NCI-H510A (cell line): Measurements from ENCODE around the gene PLCB1.
"Not testable (repeated sequence)": the region's sequence is repeated elsewhere in the genome, so short reads cannot be mapped to it uniquely, and the experiment has no call there.

ENCODE experiments used
- DNase-seq: peaks from one replicate; lab custom pipeline; 2025; lab: John Stamatoyannopoulos, UW

The PLCB1 gene

DNA sequence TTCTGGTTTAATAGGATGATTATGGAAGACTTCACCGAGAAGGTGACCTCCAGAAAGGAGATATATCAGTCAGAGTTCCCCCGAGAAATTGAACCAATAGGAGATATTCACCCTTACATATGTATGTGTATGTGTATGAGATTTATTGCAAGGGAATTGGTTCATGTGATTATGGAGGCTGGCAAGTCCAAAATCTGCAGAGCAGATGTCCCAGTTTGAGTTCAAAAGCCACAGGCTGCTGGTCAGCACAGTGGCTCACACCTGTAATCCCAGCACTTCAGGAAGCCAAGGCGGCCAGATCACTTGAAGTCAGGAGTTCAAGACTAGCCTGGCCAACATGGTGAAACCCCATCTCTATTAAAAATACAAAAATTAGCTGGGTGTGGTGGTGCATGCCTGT lies 702.2 kb downstream of the PLCB1 start:
- DNase-seq: not testable (repeated sequence)

DNA sequence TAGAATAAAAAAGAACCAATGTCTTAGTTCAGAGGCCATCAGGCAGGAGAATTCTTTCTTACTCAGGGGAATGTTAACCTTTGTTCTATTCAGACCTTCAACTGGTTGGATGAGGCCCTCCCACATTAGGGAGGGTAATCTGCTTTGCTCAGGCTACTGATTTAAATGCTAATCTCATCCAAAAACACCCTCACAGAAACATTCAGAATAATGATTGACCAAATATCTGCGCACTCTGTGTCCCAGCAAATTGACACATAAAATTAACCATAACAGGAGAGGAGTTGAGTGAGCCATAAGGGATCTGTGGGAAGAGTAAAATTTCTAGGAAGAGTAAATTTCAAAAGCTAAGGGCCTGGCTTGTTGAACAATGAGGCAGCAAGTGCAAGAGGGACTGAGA lies 702.8 kb downstream of the PLCB1 start:
- DNase-seq: no peak

DNA sequence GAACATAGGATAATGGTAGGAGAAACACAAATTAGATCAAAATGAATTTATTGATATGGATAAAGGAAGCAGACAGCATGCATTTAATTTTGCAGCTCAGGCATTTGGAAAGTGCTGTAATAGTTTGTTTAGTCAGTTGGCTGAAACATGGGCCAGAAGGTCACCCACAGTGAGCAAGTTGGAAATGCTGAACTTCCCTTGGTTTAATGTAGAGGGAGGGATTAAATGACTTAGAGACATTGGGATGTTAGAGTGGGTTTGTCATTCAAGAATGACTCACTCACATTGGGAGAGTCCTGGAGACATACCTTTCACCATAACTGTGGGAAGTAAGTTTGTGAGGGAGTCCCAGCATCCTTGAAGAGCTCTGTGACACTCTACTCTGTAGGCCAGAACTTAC lies 705.3 kb downstream of the PLCB1 start:
- DNase-seq: no peak

DNA sequence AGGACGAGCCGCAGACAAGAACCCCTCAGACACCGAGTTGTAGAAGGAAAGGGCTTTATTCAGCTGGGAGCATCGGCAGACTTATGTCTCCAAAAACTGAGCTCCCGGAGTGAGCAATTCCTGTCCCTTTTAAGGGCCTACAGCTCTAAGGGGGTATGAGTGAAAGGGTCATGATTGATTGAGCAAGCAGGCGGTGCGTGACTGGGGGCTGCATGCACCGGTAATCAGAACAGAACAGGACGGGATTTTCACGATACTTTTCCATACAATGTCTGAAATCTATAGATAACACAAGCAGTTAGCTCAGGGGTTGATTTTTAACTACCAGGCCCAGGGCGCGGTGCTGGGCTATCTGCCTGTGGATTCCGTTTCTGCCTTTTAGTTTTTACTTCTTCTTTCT lies 710.5 kb downstream of the PLCB1 start:
- DNase-seq: no peak

DNA sequence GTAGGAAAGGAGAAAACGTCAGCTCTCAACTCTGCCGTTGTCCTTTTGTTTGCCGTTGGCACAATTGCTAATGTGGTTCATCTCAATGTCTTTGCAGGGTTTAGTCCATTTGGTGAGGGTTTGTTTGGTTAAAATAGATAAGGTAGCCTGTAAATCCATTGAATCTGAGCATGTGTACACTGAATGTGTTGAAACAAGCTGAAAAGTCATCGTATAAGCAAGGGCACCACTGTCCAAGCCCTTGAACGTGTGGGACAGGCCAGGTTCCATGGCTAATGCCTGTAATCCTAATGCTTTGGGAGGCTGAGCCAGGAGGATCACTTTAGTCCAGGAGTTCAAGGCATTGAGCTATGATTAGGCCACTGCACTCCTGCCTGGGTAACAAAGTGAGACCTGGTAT lies 712.1 kb downstream of the PLCB1 start:
- no peak for DNase-seq

DNA sequence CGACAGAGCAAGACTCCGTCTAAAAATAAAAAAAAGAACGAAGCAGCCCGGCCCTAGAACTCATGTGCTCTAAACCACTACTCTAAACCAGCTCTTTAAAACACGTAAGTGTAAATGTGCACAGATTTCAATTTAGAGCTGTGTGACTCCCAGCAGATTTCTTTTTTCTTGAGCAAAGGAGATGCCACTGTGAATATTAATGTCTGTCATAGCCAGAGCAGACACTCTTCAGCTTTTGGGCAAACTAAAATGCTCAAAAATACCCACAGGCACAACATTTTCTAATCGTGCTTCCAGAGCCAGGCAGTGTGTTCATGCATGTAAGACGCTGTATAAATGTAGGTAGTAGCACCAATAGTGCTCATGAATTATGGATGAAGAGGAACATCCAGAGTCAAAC lies 717.9 kb downstream of the PLCB1 start:
- DNase-seq: no peak

DNA sequence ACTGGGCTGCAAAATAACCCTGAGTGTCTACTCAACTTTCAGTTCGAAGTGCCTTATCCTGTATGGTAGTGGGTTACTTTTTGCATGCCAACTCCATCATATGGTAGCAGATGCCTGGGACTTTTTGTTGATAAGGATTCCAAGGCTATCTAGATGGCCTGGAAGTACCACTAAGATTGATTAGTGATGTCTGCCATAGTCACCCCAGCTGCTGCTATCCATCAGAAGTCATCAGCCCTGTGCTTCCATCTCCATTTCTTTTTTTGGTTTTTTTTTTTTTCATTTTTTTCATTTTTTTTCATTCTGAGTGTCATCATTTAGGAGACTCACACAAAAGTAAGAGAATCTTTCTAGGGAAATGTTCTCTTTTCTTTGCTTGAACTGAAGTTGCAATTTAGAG lies 719.4 kb downstream of the PLCB1 start:
- no peak for DNase-seq

DNA sequence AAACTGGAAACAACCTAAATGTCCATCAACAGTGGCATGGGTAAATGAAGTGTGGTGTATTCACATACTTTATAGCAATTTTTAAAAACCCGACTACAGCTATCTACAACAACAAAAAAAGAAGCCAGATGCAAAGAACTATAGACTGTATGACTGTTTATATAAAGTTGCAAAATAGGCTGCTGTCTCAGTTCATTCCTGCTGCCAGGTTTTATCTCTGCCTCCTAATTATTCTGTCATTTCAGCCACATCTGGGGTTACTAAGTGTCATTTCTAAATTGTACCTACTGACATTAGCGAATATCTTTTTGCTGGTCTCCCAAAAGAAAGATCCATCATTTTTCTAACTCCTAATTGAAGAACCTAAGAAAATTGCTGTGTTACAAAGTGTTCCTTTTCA lies 719.9 kb downstream of the PLCB1 start:
- not testable (repeated sequence) for DNase-seq

DNA sequence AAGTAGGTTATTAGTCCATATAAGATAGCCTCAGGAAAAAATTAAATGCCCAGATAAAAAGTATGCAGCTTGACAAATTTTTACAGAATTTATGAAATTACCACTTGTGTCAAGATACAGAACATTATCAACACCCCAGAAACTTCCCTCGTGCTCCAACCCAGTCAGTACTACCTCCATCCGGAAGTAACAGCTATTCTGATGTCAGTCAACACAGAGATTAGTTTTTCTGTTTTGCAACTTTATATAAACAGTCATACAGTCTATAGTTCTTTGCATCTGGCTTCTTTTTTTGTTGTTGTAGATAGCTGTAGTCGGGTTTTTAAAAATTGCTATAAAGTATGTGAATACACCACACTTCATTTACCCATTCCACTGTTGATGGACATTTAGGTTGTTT lies 721.1 kb downstream of the PLCB1 start:
- not testable (repeated sequence) for DNase-seq

DNA sequence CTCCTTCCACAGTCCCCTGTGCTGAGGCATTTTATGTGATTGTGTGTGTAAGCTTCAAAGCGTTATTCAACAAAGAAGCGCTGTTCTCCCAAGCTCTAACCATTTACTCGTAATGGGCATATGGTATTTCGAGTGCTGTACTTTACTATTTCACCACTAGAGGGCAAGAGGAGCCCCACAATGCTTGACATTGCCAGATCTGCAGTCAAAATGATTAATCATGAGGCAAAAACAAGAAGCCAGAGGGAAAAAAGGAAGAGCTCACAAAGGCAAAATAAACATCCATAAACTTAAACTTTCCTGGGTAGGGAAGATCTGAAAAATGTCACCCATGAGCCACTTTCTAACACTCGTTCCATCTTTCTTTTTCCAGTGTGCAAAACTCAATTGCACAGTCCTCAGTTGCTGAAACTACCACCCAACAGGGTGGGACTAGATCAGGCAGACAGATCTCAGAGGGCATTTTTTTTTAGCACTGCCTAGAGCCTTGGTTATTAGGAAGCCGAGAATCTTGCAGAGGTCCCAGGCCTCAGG lies 721.8 kb downstream of the PLCB1 start:
- peak; percentile 10 for DNase-seq

DNA sequence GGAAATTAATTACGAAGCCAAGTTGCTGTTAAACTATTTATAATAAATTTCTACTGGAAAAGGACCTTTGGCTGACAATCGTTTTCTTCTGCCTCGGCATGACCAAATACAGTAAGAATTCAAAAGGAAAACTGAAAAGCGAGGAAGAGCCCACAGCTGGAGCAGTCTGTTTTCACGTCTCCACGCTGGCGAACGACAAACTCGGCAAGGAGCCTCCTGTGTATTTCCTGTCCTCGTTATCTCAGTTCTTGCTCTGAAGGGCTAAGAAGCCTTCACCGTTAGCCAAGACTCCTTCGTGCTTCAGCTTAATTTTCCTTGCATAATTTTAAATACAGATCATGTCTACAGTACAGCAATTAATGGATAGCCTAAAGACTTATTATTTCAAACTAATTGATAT lies 722.5 kb downstream of the PLCB1 start:
- DNase-seq: no peak

DNA sequence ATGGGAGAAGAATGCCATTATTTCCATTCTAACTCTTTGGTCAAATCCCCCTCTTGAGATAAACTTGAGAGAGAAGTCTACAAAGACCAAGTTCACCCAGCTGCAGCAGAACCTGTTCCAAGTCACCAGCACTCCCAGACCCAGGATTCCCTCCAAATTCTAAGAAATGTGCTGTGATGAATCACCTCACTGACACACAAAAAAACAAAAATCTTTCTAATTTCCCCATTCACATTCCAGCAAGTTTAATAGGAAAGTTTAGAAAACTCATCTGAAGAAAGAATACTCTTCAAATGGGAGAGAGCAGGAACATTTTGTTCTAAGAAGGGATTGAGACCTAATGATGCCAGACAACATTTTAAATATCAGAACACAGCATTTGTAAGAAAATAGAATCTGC lies 723.2 kb downstream of the PLCB1 start:
- DNase-seq: no peak

DNA sequence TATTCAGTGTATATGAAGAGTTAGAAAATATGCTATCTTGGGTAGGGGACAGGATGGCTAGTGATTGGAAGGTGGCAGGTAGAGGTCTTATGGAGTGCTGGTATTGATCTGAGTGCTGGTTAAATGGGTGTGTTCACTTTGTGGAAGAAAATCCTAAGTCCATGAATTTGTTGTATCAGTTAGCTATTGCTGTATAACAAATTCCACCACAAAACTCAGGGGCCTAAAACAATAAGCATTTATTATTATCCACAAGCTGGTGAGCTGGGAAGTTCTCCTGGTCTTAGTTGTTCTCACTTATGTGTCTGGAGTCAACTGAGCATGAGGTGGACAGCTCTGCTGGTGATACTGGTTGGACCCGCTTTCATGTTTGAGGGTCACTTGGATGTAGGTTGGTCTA lies 724.6 kb downstream of the PLCB1 start:
- DNase-seq: no peak

DNA sequence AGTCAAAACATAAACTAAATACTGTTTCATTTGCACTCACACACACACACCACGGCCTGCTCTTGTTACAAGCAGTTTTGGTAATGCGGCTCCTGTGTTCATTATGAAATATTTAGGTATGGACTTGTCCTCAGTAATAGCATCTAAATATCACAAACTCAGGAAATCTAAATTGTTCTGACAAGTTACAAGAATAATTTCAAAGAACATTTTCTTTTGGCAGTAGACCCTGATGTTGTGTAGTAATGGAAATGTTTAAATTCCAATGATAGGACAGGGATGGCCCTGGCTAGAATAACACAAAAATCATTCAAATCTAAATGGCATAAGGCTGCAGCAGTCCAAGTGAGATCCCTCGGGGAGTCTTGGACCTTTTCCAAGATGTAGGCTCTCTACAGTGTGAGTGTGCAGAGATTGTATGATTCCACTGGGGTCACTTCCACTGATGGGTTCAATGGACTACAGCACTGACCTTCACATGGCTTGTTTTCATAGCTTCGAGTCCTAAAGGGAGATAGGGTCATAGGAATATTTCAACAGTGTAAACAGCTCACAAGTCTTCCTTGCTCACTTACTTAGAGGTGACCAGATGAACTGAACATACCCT lies 726.2 kb downstream of the PLCB1 start:
- no peak for DNase-seq

DNA sequence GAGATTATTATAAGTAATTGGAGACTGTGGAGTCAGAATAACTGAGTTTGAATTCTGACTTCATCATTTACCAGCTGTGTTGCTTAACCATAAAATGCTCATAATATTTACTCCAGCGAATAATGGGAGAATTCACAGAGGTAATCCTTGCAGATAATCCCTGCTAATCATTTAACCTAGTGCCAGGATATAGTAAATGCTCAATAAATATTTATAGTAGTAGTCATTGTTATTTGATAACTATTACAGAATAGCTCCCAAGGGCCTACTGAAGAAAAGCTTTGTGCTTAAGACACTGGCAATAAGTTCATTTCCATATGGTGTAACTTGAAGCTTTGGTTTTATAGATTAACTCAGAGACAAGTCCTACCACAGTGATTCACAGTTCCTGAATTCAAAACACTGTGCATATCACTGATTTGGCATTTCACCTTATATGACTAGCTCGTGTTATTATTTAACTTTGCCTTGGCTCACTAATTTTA lies 728.0 kb downstream of the PLCB1 start:
- DNase-seq: no peak

DNA sequence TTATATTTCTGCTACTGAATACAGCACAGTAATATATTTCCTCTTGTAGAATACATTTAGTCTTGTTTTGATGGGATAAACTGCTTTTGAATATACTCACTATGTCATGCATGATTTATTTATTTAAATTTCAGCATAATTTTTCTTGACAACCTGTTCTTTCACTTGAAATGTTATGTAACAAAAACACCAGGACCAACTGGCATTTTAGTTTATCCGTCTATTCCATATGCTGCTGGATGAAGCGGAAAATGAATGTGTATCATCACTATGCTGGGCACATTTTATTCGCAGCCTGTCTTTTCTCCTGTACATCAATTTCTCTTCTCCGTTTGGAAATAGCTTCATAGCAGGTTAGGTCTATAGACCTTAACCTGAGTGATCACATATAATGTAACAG lies 730.0 kb downstream of the PLCB1 start:
- no peak for DNase-seq

DNA sequence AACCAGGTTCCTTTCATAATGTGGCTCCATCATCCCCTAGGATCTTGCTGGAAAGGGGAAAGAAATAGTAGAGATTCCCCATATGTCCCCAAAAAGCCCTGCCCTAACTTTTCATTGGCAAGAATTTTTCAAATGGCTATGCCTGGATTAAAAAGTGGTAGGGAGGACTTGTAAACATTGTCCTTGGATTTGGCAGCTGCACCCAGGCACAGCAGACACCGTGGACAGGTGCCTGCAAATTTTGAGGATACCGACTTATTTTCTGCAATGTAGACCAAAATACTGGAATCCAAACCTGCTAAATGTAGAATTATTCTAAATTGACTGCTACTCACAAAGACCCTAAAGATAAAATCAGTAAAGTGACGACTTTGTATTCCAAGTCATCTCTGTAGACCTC lies 733.6 kb downstream of the PLCB1 start:
- no peak for DNase-seq

DNA sequence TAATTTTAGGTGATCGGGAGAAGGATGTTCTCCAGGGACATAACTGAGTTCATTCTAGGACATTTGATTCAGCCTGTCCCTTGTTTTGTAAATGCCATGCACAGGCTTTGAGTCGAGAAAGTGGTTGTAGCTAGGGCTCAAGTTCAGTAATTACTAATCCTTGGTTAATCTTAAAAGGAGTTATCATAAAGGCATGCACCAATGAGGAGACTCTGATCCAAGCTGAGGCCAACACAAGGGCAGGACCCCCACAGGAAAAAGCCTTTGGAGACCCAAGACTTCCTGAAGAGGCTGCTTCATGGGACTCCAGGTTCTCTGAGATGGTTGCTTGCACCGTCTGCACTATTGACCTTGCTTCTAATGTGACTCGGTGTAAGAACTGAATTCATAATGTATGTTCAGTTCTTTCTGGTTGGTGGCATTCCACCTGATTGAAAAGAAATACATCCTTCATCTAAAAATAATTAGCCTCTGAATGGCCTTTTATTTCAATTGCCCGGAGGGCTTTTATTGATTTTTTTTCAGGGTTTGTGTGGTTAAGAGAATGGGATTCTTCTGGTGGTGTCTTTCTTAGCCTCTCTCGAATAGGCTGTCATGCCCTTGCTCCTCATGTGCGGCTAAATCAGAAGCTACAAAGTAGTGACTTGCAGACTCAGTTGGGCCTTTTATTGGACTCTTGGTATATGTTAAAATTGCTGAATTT lies 735.1 kb downstream of the PLCB1 start:
- no peak for DNase-seq

DNA sequence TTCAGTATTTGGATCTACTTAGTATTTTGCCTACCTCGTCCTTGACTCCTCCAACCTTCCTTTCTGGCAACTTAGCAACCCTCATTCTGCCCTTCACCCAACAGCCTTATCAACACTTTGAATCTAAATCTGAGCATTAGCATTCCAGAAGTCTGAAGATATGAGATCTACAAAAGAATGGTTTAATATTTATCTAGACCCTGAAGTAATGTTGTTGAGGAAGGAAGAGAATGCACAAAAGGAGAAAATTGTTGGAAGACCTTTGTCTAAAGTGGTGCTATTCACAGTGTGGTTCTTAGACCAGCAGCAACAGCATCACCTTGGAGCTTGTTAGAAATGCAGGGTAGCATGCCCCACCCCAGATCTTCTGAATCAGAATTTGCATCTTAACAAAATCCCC lies 738.6 kb downstream of the PLCB1 start:
- no peak for DNase-seq

DNA sequence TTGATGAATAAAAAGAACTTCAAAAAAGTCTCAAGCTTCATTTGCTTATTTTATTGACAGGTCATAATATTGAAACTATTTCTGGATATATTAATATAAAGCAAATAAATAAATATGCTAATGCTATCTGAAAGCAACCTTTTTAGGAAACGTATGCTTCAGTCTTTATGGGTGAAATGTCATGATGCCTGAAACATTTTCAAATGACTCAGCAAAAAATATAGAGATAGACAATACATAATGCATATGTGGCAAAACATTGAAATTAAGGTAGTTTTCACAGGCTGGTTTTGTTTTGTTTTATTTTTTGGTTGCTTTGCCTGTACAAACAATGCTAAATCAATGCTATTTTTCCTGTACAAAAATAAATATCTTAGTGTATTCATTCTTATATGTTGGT lies 742.4 kb downstream of the PLCB1 start:
- no peak for DNase-seq

DNA sequence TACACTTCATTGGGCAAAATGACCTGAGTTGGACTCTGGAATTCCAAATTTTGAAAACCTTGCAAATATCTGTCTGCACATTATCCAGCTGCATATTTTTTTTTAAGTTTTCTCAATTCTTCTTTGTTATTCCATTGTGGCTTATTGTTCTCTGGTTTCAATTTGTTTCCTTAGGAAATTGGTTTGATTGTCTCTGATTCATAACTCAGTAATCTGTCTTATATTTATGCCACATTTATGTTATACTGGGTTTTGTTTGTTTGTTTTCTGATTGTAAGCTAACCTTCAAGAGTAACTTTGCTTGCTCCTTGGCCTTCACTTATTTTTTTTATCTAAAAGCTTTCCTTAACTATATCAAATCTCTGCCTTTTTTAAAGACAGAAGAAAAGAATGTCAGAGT lies 743.5 kb downstream of the PLCB1 start:
- DNase-seq: no peak

DNA sequence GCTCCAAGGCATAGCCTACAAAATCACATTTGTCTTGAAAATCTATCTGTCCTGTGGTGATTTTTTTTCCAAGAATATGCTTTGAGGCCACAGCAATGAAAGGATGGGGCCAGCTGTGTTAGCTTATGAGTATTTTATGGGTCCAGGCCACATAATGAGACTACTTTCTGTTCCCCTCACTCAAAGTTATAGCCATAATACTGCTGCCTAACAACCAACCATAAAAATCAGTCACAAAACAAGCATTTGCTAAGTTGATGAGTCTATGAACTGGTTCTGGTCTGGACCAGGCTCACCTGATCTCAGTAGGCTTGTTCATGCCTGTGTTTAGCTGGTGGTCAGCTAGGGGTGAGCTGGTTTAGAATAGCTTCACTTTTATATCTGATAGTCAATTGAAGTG lies 744.3 kb downstream of the PLCB1 start:
- DNase-seq: no peak

DNA sequence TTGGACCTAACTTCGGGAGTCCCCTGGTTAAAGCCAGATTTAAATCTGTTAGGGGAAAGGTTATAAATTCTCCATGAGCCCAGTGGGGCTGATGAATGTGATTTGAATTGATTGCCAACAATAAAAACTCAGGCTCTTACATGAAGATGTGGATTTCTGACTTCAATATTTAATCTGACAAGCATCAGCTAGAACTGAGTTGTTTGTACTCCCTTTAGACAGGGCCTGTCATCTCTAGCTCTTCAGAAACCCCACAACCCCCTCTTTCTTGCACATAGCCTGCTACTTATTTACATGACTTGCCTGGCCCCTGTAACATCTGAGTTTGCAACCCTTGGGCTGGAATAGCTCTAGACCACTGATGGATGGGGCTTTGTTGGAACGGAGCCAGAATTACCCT lies 745.2 kb downstream of the PLCB1 start:
- DNase-seq: no peak

DNA sequence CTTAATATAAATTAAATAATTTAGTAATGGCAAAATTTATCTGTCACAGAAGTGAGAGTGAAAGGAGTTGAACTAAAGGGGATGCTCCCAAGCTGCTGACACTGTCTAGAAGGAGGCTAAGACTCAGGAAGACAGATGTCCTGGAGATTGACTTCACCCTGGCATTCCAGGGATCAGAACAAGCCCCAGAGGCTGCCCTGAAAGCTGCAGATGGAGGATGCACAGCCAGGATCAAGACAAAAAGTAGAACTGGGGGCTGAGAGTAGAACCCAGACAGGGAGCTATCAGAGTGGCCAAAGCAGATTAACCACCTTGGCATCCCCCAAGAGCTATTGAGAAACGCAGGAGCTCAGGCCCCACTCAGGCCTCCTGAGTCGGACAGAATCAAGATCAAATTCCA lies 747.6 kb downstream of the PLCB1 start:
- no peak for DNase-seq
